HCT116 (cell line): ENCODE results near the gene SYT9. TPM values are rescaled to one million over a fixed set of nuclear protein-coding genes. Genes with fewer than 3 reads are reported as not detected.

Experiments used
- ATAC-seq: fragments of 200-7000 bp; cut with Tn5 transposase; 2 replicates; pipeline ENCODE4 v1.9.1; 2020; ENCODE audit warnings: mild to moderate bottlenecking, moderate library complexity
- BruUV-seq: library from RNA; stranded (reverse); fragments of 400-500 nt; replicated peaks from 2 replicates; lab custom pipeline; 2021; lab: Mats Ljungman, UMichigan
- CTCF ChIA-PET: fragments of 300-600 bp; sonication (Branson Sonifier 250); formaldehyde crosslinking; loops from one replicate; lab custom pipeline; 2021; ENCODE audit warnings: antibody characterized with exemption; lab: Charles Lee
- POLR2A ChIA-PET: fragments of 300-600, 350-600 bp; sonication (Branson Sonifier 250); formaldehyde crosslinking; loops from one replicate; lab custom pipeline; 2021; ENCODE audit warnings: antibody characterized with exemption; lab: Charles Lee
- RAD21 ChIA-PET, 2 experiments: fragments of 300-600 bp; sonication (Branson Sonifier 250); formaldehyde crosslinking; loops; one replicate each; lab custom pipeline; 2023; ENCODE audit warnings: low total read pairs in 2 of 2; ENCODE audit not compliant: uncharacterized antibody in 2 of 2, unreplicated experiment in 2 of 2, low non-redundant PET in 1 of 2; lab: Charles Lee
- DNase-seq: peaks from one replicate; pipeline ENCODE4 v3.0.0-alpha.2; 2010; ENCODE audit warnings: low read depth, low spot score
- H2AFZ ChIP-seq: fragments of 200-600 bp; shearing (Covaris generic), sonication (generic); 2 replicates; pipeline ENCODE4 v1.6.1; 2017; ENCODE audit warnings: low read depth, mixed run types, mixed read lengths, antibody characterized with exemption, low read length; ENCODE audit not compliant: poor library complexity, severe bottlenecking
- H3K27ac ChIP-seq: 2 replicates; pipeline ENCODE4 v1.5.1; 2012; ENCODE audit warnings: low read depth, low read length
- H3K27me3 ChIP-seq: fragments of 200-600 bp; sonication (generic); 2 replicates; pipeline ENCODE4 v1.6.1; 2016; ENCODE audit warnings: mixed run types, low read length, mixed read lengths; ENCODE audit not compliant: insufficient read depth
- H3K36me3 ChIP-seq, 2 experiments: fragments of 200-500 bp in 1 of 2; fragments of 200-600 bp in 1 of 2; sonication (Bioruptor generic) in 1 of 2; sonication (generic) in 1 of 2; 2 replicates each; pipeline versions ENCODE4 v1.5.1 to v1.6.1; 2014 to 2016; ENCODE audit warnings: low read length in 2 of 2, inconsistent platforms in 1 of 2, mixed read lengths in 1 of 2, mixed run types in 1 of 2; ENCODE audit not compliant: insufficient read depth in 2 of 2, control insufficient read depth in 1 of 2
- H3K4me1 ChIP-seq, 2 experiments: fragments of 200-600 bp in 1 of 2; sonication (generic) in 1 of 2; 2 replicates each; pipeline versions ENCODE4 v1.5.1 to v1.6.1; 2012 to 2017; ENCODE audit warnings: low read length in 2 of 2, inconsistent platforms in 1 of 2, mild to moderate bottlenecking in 1 of 2, mixed read lengths in 1 of 2, mixed run types in 1 of 2, moderate library complexity in 1 of 2; ENCODE audit not compliant: insufficient read depth in 2 of 2, control insufficient read depth in 1 of 2
- H3K4me2 ChIP-seq: fragments of 200-600 bp; sonication (generic); 2 replicates; pipeline ENCODE4 v1.6.1; 2017; ENCODE audit warnings: mixed run types, low read length, mixed read lengths
- H3K4me3 ChIP-seq, 2 experiments: fragments of 200-600 bp in 1 of 2; sonication (generic) in 1 of 2; replicated peaks in 1 of 2; 2 replicates each; pipeline ENCODE4 v1.5.1; 2011 to 2016; ENCODE audit warnings: low read length in 2 of 2, control low read depth in 1 of 2, low read depth in 1 of 2, mild to moderate bottlenecking in 1 of 2, mixed read lengths in 1 of 2, mixed run types in 1 of 2
- H3K79me2 ChIP-seq: fragments of 200-600 bp; sonication (generic); 2 replicates; pipeline ENCODE4 v1.6.1; 2017; ENCODE audit warnings: mild to moderate bottlenecking, mixed run types, low read length, moderate library complexity, mixed read lengths; ENCODE audit not compliant: insufficient read depth
- H3K9ac ChIP-seq: fragments of 200-600 bp; sonication (generic); 2 replicates; pipeline ENCODE4 v1.6.1; 2016; ENCODE audit warnings: low read length, mixed read lengths
- H3K9me2 ChIP-seq: fragments of 200-600 bp; sonication (generic), shearing (Covaris generic); 2 replicates; pipeline ENCODE4 v1.6.1; 2017; ENCODE audit warnings: mixed run types, mild to moderate bottlenecking, moderate library complexity; ENCODE audit not compliant: insufficient read depth
- H3K9me3 ChIP-seq, 2 experiments: fragments of 200-500 bp in 1 of 2; fragments of 200-600 bp in 1 of 2; sonication (Bioruptor generic) in 1 of 2; sonication (generic) in 1 of 2; 2 replicates each; pipeline ENCODE4 v1.6.1; 2014 to 2017; ENCODE audit warnings: low read length in 2 of 2, mixed read lengths in 2 of 2, inconsistent platforms in 1 of 2, low read depth in 1 of 2, mild to moderate bottlenecking in 1 of 2, mixed run types in 1 of 2, moderate library complexity in 1 of 2; ENCODE audit not compliant: control insufficient read depth in 1 of 2, insufficient read depth in 1 of 2
- H4K20me1 ChIP-seq: fragments of 200-600 bp; sonication (generic), shearing (Covaris generic); 2 replicates; pipeline ENCODE4 v1.6.1; 2017; ENCODE audit warnings: mixed run types, mild to moderate bottlenecking, moderate library complexity; ENCODE audit not compliant: insufficient read depth
- CBX3 ChIP-seq: IDR thresholded peaks from 2 replicates; pipeline ENCODE4 v1.6.1; 2012; ENCODE audit warnings: low read depth
- CEBPB ChIP-seq: IDR thresholded peaks from 2 replicates; pipeline ENCODE4 v1.6.1; 2012; ENCODE audit warnings: low read depth
- CTCF ChIP-seq, 3 experiments: fragments of 200-600 bp in 1 of 3; sonication (generic) in 1 of 3; IDR thresholded peaks in 2 of 3; conservative IDR thresholded peaks in 1 of 3; 2 replicates each; pipeline ENCODE4 v1.5.1; 2012 to 2017; ENCODE audit warnings: low read depth in 2 of 3, low read length in 2 of 3, antibody characterized with exemption in 1 of 3, borderline replicate concordance in 1 of 3, control low read depth in 1 of 3, mild to moderate bottlenecking in 1 of 3, mixed read lengths in 1 of 3, mixed run types in 1 of 3, moderate library complexity in 1 of 3; ENCODE audit not compliant: insufficient read depth in 1 of 3
- EZH2phosphoT487 ChIP-seq: fragments of 200-600 bp; IDR thresholded peaks from 2 replicates; pipeline ENCODE4 v1.6.1; 2018; ENCODE audit warnings: antibody characterized with exemption, borderline replicate concordance
- FOSL1 ChIP-seq: IDR thresholded peaks from 2 replicates; pipeline ENCODE4 v1.6.1; 2012; ENCODE audit warnings: low read depth
- POLR2AphosphoS5 ChIP-seq: IDR thresholded peaks from 2 replicates; pipeline ENCODE4 v1.6.1; 2011; ENCODE audit warnings: mild to moderate bottlenecking, low read depth, low read length, moderate library complexity
- RAD21 ChIP-seq: IDR thresholded peaks from 2 replicates; pipeline ENCODE4 v1.6.1; 2012; ENCODE audit warnings: low read depth, mild to moderate bottlenecking
- SIN3A ChIP-seq: IDR thresholded peaks from 2 replicates; pipeline ENCODE4 v1.6.1; 2012; ENCODE audit warnings: low read depth
- SP1 ChIP-seq: IDR thresholded peaks from 2 replicates; pipeline ENCODE4 v1.6.1; 2012; ENCODE audit warnings: low read depth
- intact Hi-C: fragments of 100-400 bp; cut with micrococcal nuclease; formaldehyde crosslinking; loops from 2 replicates; pipeline ENCODE4 v1.10.0; 2022
- total RNA-seq: library from RNA; stranded (reverse); gene quantifications from one replicate; pipeline ENCODE4 v1.2.1, GENCODE V29; 2021; ENCODE audit not compliant: unreplicated experiment

The SYT9 gene
- total RNA-seq, 1 experiment from 2014 or later: not detected

GRCh38 chr11:7435176-7435575 is 183.5 kb downstream of the SYT9 start:
- BruUV-seq: no TSS peak
- intact Hi-C loops: no loop called here
- ChIA-PET POLR2A (no interaction called here), CTCF (no interaction called here), RAD21 (no interaction called here)
- peaks cover 47% of the 10 kb centered on the region for H3K27me3 ChIP-seq
- no peak overlapping the region for H3K4me2 ChIP-seq
- H3K27ac ChIP-seq: no peak overlapping the region
- no peaks in the 10 kb centered on the region for H3K4me1 ChIP-seq
- no peaks in the 10 kb centered on the region for H3K9me2 ChIP-seq
- no peak overlapping the region for H3K4me3 ChIP-seq
- no peak for ATAC-seq
- H3K36me3 ChIP-seq: no peaks in the 10 kb centered on the region
- no peaks in the 10 kb centered on the region for H4K20me1 ChIP-seq
- no peaks in the 10 kb centered on the region for H3K79me2 ChIP-seq
- TF ChIP-seq RAD21 (no peak), SIN3A (no peak), CTCF (IDR thresholded peaks at IDR 0.05 in 2 of 3, conservative IDR thresholded peaks at IDR 0.05 in 1 of 3; ENCODE audit: borderline replicate concordance in 1 of 3, insufficient read depth in 1 of 3, low read depth in 2 of 3, low read length in 2 of 3) (no peak), CEBPB (no peak), FOSL1 (no peak), EZH2phosphoT487 (no peak), CBX3 (no peak)
- H2AFZ ChIP-seq: no peak overlapping the region
- no peak overlapping the region for H3K9ac ChIP-seq
- no peaks in the 10 kb centered on the region for H3K9me3 ChIP-seq
- DNase-seq: no peak

- DNase-seq: no peak
- Histone ChIP-seq H3K4me2 (no peak overlapping the region), H3K4me3 (no peak overlapping the region), H3K9me2 (no peaks in the 10 kb centered on the region), H4K20me1 (no peaks in the 10 kb centered on the region), H3K9ac (no peak overlapping the region), H3K79me2 (no peaks in the 10 kb centered on the region), H3K27me3 (peaks cover 43% of the 10 kb centered on the region), H3K4me1 (no peaks in the 10 kb centered on the region), H2AFZ (no peak overlapping the region), H3K36me3 (no peaks in the 10 kb centered on the region), H3K9me3 (no peaks in the 10 kb centered on the region), H3K27ac (no peak overlapping the region)
- intact Hi-C loops: no loop called here
- no peak for TF ChIP-seq FOSL1
- TF ChIP-seq POLR2AphosphoS5: no peak
- TF ChIP-seq SP1: no peak
- POLR2A ChIA-PET: no interaction called here
- CTCF ChIA-PET: no interaction called here
- no peak for ATAC-seq
- no TSS peak for BruUV-seq
- RAD21 ChIA-PET: no interaction called here
Measured at GRCh38 chr11:7436146-7436545, 184.4 kb downstream of the SYT9 start.
